Measurements from ENCODE around the gene MPZL3. TPM values are rescaled to one million over a fixed set of nuclear protein-coding genes. Genes with fewer than 3 reads are reported as not detected.
A peak's percentile ranks its signal among the peaks of the same experiment; 100 is the strongest.

MPZL3 gene
- total RNA-seq, 1 experiment from 2014 or later: 8.7 TPM

DNA sequence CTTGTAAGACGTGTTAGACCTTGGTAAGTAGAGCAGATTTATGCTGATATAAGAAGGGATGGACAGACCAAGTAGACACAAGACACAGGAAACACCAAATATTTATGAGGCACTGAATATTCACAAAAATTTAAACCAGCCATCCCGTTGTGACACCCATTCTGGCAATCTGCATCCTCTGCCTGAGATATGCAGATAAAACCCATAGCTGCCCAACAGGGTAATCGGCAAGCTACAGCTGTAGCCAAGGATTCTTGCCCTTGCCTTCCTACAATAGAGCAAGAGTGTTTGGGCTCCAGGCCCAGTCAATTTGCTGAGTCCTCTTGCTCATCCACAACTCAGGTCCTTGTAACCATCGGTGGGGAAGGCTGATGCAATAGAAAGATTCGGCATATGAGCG lies 30.4 kb upstream of the MPZL3 start (continued):
- TF ChIP-seq, protein P1, sequence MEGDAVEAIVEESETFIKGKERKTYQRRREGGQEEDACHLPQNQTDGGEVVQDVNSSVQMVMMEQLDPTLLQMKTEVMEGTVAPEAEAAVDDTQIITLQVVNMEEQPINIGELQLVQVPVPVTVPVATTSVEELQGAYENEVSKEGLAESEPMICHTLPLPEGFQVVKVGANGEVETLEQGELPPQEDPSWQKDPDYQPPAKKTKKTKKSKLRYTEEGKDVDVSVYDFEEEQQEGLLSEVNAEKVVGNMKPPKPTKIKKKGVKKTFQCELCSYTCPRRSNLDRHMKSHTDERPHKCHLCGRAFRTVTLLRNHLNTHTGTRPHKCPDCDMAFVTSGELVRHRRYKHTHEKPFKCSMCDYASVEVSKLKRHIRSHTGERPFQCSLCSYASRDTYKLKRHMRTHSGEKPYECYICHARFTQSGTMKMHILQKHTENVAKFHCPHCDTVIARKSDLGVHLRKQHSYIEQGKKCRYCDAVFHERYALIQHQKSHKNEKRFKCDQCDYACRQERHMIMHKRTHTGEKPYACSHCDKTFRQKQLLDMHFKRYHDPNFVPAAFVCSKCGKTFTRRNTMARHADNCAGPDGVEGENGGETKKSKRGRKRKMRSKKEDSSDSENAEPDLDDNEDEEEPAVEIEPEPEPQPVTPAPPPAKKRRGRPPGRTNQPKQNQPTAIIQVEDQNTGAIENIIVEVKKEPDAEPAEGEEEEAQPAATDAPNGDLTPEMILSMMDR (IDR thresholded peaks at IDR 0.05 in 2 of 3, conservative IDR thresholded peaks at IDR 0.05 in 1 of 3; ENCODE audit: borderline replicate concordance in 1 of 3, insufficient read depth in 1 of 3, low read depth in 2 of 3, low read length in 2 of 3): no peak

DNA sequence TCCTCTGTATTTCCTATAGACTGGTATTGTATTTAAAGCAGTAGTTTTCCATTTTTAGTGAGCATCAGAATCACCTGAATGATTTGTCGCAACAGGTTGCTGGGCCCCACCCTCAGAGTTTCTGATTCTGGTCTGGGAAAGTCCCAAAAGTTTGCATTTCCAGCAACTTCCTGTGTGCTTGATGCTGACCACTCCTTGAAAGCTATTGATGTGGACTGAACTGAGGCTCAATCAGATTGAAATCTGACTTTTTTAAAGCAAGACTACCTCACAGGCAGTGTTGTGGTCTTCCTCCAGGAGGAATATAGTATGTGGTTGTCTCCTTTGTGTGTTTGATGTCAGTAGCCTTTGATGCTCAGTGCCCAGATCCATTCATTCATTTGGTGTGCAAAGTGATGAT lies 29.1 kb upstream of the MPZL3 start:
- Histone ChIP-seq H3K36me3 (ENCODE audit: control insufficient read depth in 1 of 2, insufficient read depth in 2 of 2, low read length in 2 of 2) (no peaks in the 10 kb centered on the region), H3K79me2 (ENCODE audit: insufficient read depth, low read length) (no peaks in the 10 kb centered on the region), H3K9ac (ENCODE audit: low read length) (no peak overlapping the region), H3K4me1 (ENCODE audit: control insufficient read depth in 1 of 2, insufficient read depth in 2 of 2, low read length in 2 of 2) (peaks cover 3 to 20% of the 10 kb centered on the region in 2 experiments; a peak in 3 of 4 replicates), H3K4me2 (ENCODE audit: low read length) (no peak overlapping the region), H3K27ac (ENCODE audit: low read depth, low read length) (no peak overlapping the region), H3K9me3 (ENCODE audit: control insufficient read depth in 1 of 2, insufficient read depth in 1 of 2, low read depth in 1 of 2, low read length in 2 of 2) (no peaks in the 10 kb centered on the region), H3K9me2 (ENCODE audit: insufficient read depth) (no peaks in the 10 kb centered on the region), H4K20me1 (ENCODE audit: insufficient read depth) (no peaks in the 10 kb centered on the region), H3K27me3 (ENCODE audit: insufficient read depth, low read length) (no peaks in the 10 kb centered on the region), H2AFZ (ENCODE audit: low read depth, low read length, poor library complexity, severe bottlenecking) (peak overlapping the region; percentile 38), H3K4me3 (replicated peaks in 1 of 2; ENCODE audit: low read depth in 1 of 2, low read length in 2 of 2) (no peak overlapping the region)
- no peak for ATAC-seq
- ChIA-PET POLR2A (no interaction called here), RAD21 (ENCODE audit: low non-redundant PET in 1 of 2, low total read pairs in 2 of 2, uncharacterized antibody in 2 of 2, unreplicated experiment in 2 of 2) (no interaction called here), CTCF (no interaction called here)
- intact Hi-C loops (cut with micrococcal nuclease): no loop called here
- BruUV-seq (replicated peaks): no TSS peak
- DNase-seq (ENCODE audit: low read depth, low spot score): no peak
- TF ChIP-seq ZFX (IDR thresholded peaks at IDR 0.05) (no peak), TCF7L2 (IDR thresholded peaks at IDR 0.05; ENCODE audit: borderline replicate concordance, extremely low read depth, insufficient read depth, insufficient read length) (no peak), CBX3 (IDR thresholded peaks at IDR 0.05; ENCODE audit: low read depth) (no peak), SRF (IDR thresholded peaks at IDR 0.05; ENCODE audit: low read depth) (no peak), POLR2A (IDR thresholded peaks at IDR 0.05; ENCODE audit: borderline replicate concordance, extremely low read depth, insufficient read depth, insufficient read length) (no peak), YY1 (IDR thresholded peaks at IDR 0.05; ENCODE audit: extremely low read depth, insufficient replicate concordance, low read depth, low read length) (no peak), EZH2 (IDR thresholded peaks at IDR 0.05) (no peak), JUND (IDR thresholded peaks at IDR 0.05) (no peak), SIN3A (IDR thresholded peaks at IDR 0.05; ENCODE audit: low read depth) (no peak), ELF1 (IDR thresholded peaks at IDR 0.05; ENCODE audit: borderline replicate concordance, low read depth) (no peak), SP1 (IDR thresholded peaks at IDR 0.05; ENCODE audit: low read depth) (no peak)
- TF ChIP-seq, protein P2, sequence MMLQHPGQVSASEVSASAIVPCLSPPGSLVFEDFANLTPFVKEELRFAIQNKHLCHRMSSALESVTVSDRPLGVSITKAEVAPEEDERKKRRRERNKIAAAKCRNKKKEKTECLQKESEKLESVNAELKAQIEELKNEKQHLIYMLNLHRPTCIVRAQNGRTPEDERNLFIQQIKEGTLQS (IDR thresholded peaks at IDR 0.05): no peak
- TF ChIP-seq, protein P3, sequence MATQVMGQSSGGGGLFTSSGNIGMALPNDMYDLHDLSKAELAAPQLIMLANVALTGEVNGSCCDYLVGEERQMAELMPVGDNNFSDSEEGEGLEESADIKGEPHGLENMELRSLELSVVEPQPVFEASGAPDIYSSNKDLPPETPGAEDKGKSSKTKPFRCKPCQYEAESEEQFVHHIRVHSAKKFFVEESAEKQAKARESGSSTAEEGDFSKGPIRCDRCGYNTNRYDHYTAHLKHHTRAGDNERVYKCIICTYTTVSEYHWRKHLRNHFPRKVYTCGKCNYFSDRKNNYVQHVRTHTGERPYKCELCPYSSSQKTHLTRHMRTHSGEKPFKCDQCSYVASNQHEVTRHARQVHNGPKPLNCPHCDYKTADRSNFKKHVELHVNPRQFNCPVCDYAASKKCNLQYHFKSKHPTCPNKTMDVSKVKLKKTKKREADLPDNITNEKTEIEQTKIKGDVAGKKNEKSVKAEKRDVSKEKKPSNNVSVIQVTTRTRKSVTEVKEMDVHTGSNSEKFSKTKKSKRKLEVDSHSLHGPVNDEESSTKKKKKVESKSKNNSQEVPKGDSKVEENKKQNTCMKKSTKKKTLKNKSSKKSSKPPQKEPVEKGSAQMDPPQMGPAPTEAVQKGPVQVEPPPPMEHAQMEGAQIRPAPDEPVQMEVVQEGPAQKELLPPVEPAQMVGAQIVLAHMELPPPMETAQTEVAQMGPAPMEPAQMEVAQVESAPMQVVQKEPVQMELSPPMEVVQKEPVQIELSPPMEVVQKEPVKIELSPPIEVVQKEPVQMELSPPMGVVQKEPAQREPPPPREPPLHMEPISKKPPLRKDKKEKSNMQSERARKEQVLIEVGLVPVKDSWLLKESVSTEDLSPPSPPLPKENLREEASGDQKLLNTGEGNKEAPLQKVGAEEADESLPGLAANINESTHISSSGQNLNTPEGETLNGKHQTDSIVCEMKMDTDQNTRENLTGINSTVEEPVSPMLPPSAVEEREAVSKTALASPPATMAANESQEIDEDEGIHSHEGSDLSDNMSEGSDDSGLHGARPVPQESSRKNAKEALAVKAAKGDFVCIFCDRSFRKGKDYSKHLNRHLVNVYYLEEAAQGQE (IDR thresholded peaks at IDR 0.05; ENCODE audit: low read depth): no peak
- TF ChIP-seq, protein P4, sequence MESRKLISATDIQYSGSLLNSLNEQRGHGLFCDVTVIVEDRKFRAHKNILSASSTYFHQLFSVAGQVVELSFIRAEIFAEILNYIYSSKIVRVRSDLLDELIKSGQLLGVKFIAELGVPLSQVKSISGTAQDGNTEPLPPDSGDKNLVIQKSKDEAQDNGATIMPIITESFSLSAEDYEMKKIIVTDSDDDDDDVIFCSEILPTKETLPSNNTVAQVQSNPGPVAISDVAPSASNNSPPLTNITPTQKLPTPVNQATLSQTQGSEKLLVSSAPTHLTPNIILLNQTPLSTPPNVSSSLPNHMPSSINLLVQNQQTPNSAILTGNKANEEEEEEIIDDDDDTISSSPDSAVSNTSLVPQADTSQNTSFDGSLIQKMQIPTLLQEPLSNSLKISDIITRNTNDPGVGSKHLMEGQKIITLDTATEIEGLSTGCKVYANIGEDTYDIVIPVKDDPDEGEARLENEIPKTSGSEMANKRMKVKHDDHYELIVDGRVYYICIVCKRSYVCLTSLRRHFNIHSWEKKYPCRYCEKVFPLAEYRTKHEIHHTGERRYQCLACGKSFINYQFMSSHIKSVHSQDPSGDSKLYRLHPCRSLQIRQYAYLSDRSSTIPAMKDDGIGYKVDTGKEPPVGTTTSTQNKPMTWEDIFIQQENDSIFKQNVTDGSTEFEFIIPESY (IDR thresholded peaks at IDR 0.05; ENCODE audit: extremely low read depth, insufficient replicate concordance, low read length): no peak
